Dendritic cell treated with granulocyte-macrophage colony-stimulating factor and Interleukin-4, amounts not matched to agents 40 ng/mL and 50 ng/mL, for 4 days (primary cell): ENCODE results near the gene WNT4.
"Not testable (repeated sequence)": the region's sequence is repeated elsewhere in the genome, so short reads cannot be mapped to it uniquely, and the experiment has no call there.

Source experiments
- H3K27ac Mint-ChIP-seq: one replicate; pipeline ENCODE4 v1.8.0; 2022; ENCODE audit warnings: mild to moderate bottlenecking, mixed read lengths
- H3K27me3 Mint-ChIP-seq: one replicate; pipeline ENCODE4 v1.8.0; 2022; ENCODE audit warnings: mild to moderate bottlenecking, mixed read lengths
- H3K36me3 Mint-ChIP-seq: one replicate; pipeline ENCODE4 v1.8.0; 2022; ENCODE audit warnings: low read depth, mixed read lengths
- H3K4me1 Mint-ChIP-seq: one replicate; pipeline ENCODE4 v1.8.0; 2022; ENCODE audit warnings: low read depth, mixed read lengths
- H3K4me3 Mint-ChIP-seq: one replicate; pipeline ENCODE4 v1.8.0; 2022; ENCODE audit warnings: mild to moderate bottlenecking, moderate library complexity, mixed read lengths
- H3K9me3 Mint-ChIP-seq: one replicate; pipeline ENCODE4 v1.8.0; 2022; ENCODE audit warnings: mixed read lengths
- intact Hi-C: fragments of 100-400 bp; cut with micrococcal nuclease; formaldehyde crosslinking; loops from one replicate; pipeline ENCODE4 v1.15.0; 2022

Gene WNT4

GRCh38 chr1:22104094-22104493 is 38.8 kb downstream of the WNT4 start:
- peaks cover 52% of the 10 kb centered on the region for H3K4me1 Mint-ChIP-seq
- intact Hi-C loops = no loop called here
- no peaks in the 10 kb centered on the region for H3K9me3 Mint-ChIP-seq
- no peak overlapping the region for H3K27ac Mint-ChIP-seq
- no peak overlapping the region for H3K4me3 Mint-ChIP-seq
- H3K27me3 Mint-ChIP-seq = no peaks in the 10 kb centered on the region
- peaks cover 84% of the 10 kb centered on the region for H3K36me3 Mint-ChIP-seq

- peaks cover 84% of the 10 kb centered on the region for H3K36me3 Mint-ChIP-seq
- intact Hi-C loops = no loop called here
- no peaks in the 10 kb centered on the region for H3K27me3 Mint-ChIP-seq
- H3K4me3 Mint-ChIP-seq = no peak overlapping the region
- H3K27ac Mint-ChIP-seq = no peak overlapping the region
- H3K4me1 Mint-ChIP-seq = peaks cover 51% of the 10 kb centered on the region
- no peaks in the 10 kb centered on the region for H3K9me3 Mint-ChIP-seq
These were observed 40.2 kb downstream of the WNT4 start for GRCh38 chr1:22102746-22103145.

- Mint-ChIP-seq H3K27me3 (no peaks in the 10 kb centered on the region), H3K36me3 (peaks cover 86% of the 10 kb centered on the region), H3K4me1 (peaks cover 55% of the 10 kb centered on the region), H3K27ac (no peak overlapping the region), H3K4me3 (no peak overlapping the region), H3K9me3 (no peaks in the 10 kb centered on the region)
- intact Hi-C loops = no loop called here
These were observed 40.9 kb downstream of the WNT4 start for GRCh38 chr1:22101995-22102394.

- Mint-ChIP-seq H3K4me3 (no peak overlapping the region), H3K4me1 (peaks cover 50% of the 10 kb centered on the region), H3K9me3 (no peaks in the 10 kb centered on the region), H3K27me3 (no peaks in the 10 kb centered on the region), H3K27ac (no peak overlapping the region), H3K36me3 (peaks cover 86% of the 10 kb centered on the region)
- intact Hi-C loops = no loop called here
These were observed 41.7 kb downstream of the WNT4 start for GRCh38 chr1:22101199-22101598.

- H3K4me3 Mint-ChIP-seq = no peak overlapping the region
- peaks cover 47% of the 10 kb centered on the region for H3K4me1 Mint-ChIP-seq
- no peaks in the 10 kb centered on the region for H3K27me3 Mint-ChIP-seq
- H3K9me3 Mint-ChIP-seq = no peaks in the 10 kb centered on the region
- peaks cover 86% of the 10 kb centered on the region for H3K36me3 Mint-ChIP-seq
- H3K27ac Mint-ChIP-seq = no peak overlapping the region
- intact Hi-C loops = no loop called here
These were observed 42.7 kb downstream of the WNT4 start for GRCh38 chr1:22100168-22100567.

GRCh38 chr1:22098752-22099151 is 44.1 kb downstream of the WNT4 start:
- Mint-ChIP-seq H3K9me3 (no peaks in the 10 kb centered on the region), H3K36me3 (peaks cover 86% of the 10 kb centered on the region), H3K4me3 (no peak overlapping the region), H3K4me1 (peaks cover 39% of the 10 kb centered on the region), H3K27ac (no peak overlapping the region), H3K27me3 (no peaks in the 10 kb centered on the region)
- intact Hi-C loops = no loop called here

GRCh38 chr1:22096463-22096862 is 46.4 kb downstream of the WNT4 start:
- Mint-ChIP-seq H3K4me1 (peaks cover 38% of the 10 kb centered on the region), H3K9me3 (no peaks in the 10 kb centered on the region), H3K27ac (no peak overlapping the region), H3K4me3 (no peak overlapping the region), H3K27me3 (no peaks in the 10 kb centered on the region), H3K36me3 (peaks cover 88% of the 10 kb centered on the region)
- intact Hi-C loops = no loop called here

- H3K4me3 Mint-ChIP-seq = no peak overlapping the region
- H3K4me1 Mint-ChIP-seq = peaks cover 39% of the 10 kb centered on the region
- no peak overlapping the region for H3K27ac Mint-ChIP-seq
- H3K36me3 Mint-ChIP-seq = peaks cover 92% of the 10 kb centered on the region
- H3K9me3 Mint-ChIP-seq = no peaks in the 10 kb centered on the region
- no peaks in the 10 kb centered on the region for H3K27me3 Mint-ChIP-seq
- intact Hi-C loops = no loop called here
These were observed 46.9 kb downstream of the WNT4 start for GRCh38 chr1:22096036-22096435.

- Mint-ChIP-seq H3K27ac (no peak overlapping the region), H3K36me3 (peaks cover 99% of the 10 kb centered on the region), H3K4me3 (no peak overlapping the region), H3K4me1 (peaks cover 39% of the 10 kb centered on the region), H3K9me3 (no peaks in the 10 kb centered on the region), H3K27me3 (no peaks in the 10 kb centered on the region)
- intact Hi-C loops = no loop called here
These were observed 49.4 kb downstream of the WNT4 start for GRCh38 chr1:22093513-22093912.

- intact Hi-C loops, H3K27me3 Mint-ChIP-seq, H3K9me3 Mint-ChIP-seq, H3K4me3 Mint-ChIP-seq, H3K27ac Mint-ChIP-seq: not testable (repeated sequence)
- Mint-ChIP-seq H3K4me1 (peaks cover 46% of the 10 kb centered on the region), H3K36me3 (peaks cover 99% of the 10 kb centered on the region)
These were observed 50.7 kb downstream of the WNT4 start for GRCh38 chr1:22092026-22092768.

- Mint-ChIP-seq H3K27me3 (no peaks in the 10 kb centered on the region), H3K9me3 (no peaks in the 10 kb centered on the region), H3K4me3 (no peak overlapping the region), H3K36me3 (peaks cover 99% of the 10 kb centered on the region), H3K4me1 (peaks cover 51% of the 10 kb centered on the region), H3K27ac (no peak overlapping the region)
- intact Hi-C loops = no loop called here
These were observed 52.0 kb downstream of the WNT4 start for GRCh38 chr1:22090867-22091266.

- intact Hi-C loops = no loop called here
- Mint-ChIP-seq H3K4me1 (peaks cover 51% of the 10 kb centered on the region), H3K27ac (peak overlapping the region; percentile 57), H3K36me3 (peaks cover 99% of the 10 kb centered on the region), H3K9me3 (no peaks in the 10 kb centered on the region), H3K4me3 (no peak overlapping the region), H3K27me3 (no peaks in the 10 kb centered on the region)
These were observed 53.1 kb downstream of the WNT4 start for GRCh38 chr1:22089787-22090186.

GRCh38 chr1:22089134-22089571 is 53.7 kb downstream of the WNT4 start:
- H3K4me1 Mint-ChIP-seq = peaks cover 51% of the 10 kb centered on the region
- intact Hi-C loops = no loop called here
- peaks cover 99% of the 10 kb centered on the region for H3K36me3 Mint-ChIP-seq
- H3K9me3 Mint-ChIP-seq = no peaks in the 10 kb centered on the region
- peak overlapping the region; percentile 57 for H3K27ac Mint-ChIP-seq
- H3K4me3 Mint-ChIP-seq = no peak overlapping the region
- H3K27me3 Mint-ChIP-seq = no peaks in the 10 kb centered on the region

- Mint-ChIP-seq H3K4me3 (no peak overlapping the region), H3K9me3 (no peaks in the 10 kb centered on the region)
These were observed 54.6 kb downstream of the WNT4 start for GRCh38 chr1:22088331-22088730.

GRCh38 chr1:22080191-22080590 is 62.7 kb downstream of the WNT4 start:
- Mint-ChIP-seq H3K27me3 (no peaks in the 10 kb centered on the region), H3K36me3 (peaks cover 76% of the 10 kb centered on the region), H3K27ac (no peak overlapping the region), H3K9me3 (no peaks in the 10 kb centered on the region), H3K4me1 (peaks cover 53% of the 10 kb centered on the region), H3K4me3 (no peak overlapping the region)
- intact Hi-C loops = no loop called here

More at GRCh38 chr1:22088331-22088730, 54.6 kb downstream of the WNT4 start:
- Mint-ChIP-seq H3K36me3 (peaks cover 99% of the 10 kb centered on the region), H3K27me3 (no peaks in the 10 kb centered on the region), H3K27ac (peak overlapping the region; percentile 57), H3K4me1 (peaks cover 56% of the 10 kb centered on the region)
- intact Hi-C loops = no loop called here
